ENCODE measurements around the gene FAM187B. TPM values are rescaled to one million over a fixed set of nuclear protein-coding genes. Genes with fewer than 3 reads are reported as not detected.

Gene FAM187B
- total RNA-seq, 4 donors from 2014 or later: not detected

DNA sequence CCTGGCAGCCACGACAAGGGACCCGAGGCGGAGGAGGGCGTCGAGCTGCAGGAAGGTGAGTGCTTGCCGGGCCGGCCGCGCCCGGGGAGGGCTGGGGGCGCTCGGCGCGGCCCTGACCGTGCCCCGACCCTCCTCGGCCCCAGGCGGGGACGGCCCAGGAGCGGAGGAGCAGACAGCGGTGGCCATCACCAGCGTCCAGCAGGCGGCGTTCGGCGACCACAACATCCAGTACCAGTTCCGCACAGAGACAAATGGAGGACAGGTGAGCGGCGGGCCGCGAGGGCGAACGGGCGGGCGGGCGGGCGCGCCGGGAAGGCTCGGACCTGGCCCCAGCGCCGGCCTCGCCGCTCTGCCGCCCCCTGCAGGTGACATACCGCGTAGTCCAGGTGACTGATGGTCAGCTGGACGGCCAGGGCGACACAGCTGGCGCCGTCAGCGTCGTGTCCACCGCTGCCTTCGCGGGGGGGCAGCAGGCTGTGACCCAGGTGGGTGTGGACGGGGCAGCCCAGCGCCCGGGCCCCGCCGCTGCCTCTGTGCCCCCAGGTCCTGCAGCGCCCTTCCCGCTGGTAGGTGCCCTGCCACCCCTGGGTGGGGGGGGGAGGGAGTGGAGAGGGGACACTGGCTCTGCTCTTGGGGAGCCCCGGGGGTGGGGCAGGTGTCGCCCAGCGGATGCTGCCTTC is 41.0 kb upstream of the FAM187B start:
- H3K9me3 ChIP-seq: no peaks in the 10 kb centered on the region
- no peaks in the 10 kb centered on the region for H3K27me3 ChIP-seq
- ATAC-seq (peak; percentile 46 to 56), DNase-seq (peak; percentile 72 to 86)
- TF ChIP-seq, protein P1, sequence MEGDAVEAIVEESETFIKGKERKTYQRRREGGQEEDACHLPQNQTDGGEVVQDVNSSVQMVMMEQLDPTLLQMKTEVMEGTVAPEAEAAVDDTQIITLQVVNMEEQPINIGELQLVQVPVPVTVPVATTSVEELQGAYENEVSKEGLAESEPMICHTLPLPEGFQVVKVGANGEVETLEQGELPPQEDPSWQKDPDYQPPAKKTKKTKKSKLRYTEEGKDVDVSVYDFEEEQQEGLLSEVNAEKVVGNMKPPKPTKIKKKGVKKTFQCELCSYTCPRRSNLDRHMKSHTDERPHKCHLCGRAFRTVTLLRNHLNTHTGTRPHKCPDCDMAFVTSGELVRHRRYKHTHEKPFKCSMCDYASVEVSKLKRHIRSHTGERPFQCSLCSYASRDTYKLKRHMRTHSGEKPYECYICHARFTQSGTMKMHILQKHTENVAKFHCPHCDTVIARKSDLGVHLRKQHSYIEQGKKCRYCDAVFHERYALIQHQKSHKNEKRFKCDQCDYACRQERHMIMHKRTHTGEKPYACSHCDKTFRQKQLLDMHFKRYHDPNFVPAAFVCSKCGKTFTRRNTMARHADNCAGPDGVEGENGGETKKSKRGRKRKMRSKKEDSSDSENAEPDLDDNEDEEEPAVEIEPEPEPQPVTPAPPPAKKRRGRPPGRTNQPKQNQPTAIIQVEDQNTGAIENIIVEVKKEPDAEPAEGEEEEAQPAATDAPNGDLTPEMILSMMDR (IDR thresholded peaks at IDR 0.05 in 4 of 5, conservative IDR thresholded peaks at IDR 0.05 in 1 of 5): peak; percentile 41 to 95 (median 74)
- peak; percentile 21 to 27 for TF ChIP-seq POLR2A (IDR thresholded peaks at IDR 0.05)
- in situ Hi-C loops (cut with MboI; ENCODE audit: low sequenced_read_pairs in 4 of 4) (loop anchor here in 2 of 4 donors (10.0 to 25.0 kb wide), 3 partner anchors 115 to 282 kb away; partner anchors contain the start of genes FXYD5 (in 1 of the 2) and FXYD7 (in 1 of the 2)), intact Hi-C loops (cut with DNase I; ENCODE audit: low total_unique reads) (loop anchor here (1.0 to 5.0 kb wide), 9 partner anchors 55 to 668 kb away; partner anchors contain the start of genes COX6B1, HSPB6, LRFN3 and PROSER3)
- peak overlapping the region; percentile 65 to 98 (median 72) for H3K4me3 ChIP-seq
- H3K27ac ChIP-seq: peak overlapping the region; percentile 95 to 100 (median 98)
- H3K36me3 ChIP-seq: peaks cover 0 to 41% of the 10 kb centered on the region in 2 donors
- H3K4me1 ChIP-seq: peaks cover 17 to 31% of the 10 kb centered on the region in 2 donors

DNA sequence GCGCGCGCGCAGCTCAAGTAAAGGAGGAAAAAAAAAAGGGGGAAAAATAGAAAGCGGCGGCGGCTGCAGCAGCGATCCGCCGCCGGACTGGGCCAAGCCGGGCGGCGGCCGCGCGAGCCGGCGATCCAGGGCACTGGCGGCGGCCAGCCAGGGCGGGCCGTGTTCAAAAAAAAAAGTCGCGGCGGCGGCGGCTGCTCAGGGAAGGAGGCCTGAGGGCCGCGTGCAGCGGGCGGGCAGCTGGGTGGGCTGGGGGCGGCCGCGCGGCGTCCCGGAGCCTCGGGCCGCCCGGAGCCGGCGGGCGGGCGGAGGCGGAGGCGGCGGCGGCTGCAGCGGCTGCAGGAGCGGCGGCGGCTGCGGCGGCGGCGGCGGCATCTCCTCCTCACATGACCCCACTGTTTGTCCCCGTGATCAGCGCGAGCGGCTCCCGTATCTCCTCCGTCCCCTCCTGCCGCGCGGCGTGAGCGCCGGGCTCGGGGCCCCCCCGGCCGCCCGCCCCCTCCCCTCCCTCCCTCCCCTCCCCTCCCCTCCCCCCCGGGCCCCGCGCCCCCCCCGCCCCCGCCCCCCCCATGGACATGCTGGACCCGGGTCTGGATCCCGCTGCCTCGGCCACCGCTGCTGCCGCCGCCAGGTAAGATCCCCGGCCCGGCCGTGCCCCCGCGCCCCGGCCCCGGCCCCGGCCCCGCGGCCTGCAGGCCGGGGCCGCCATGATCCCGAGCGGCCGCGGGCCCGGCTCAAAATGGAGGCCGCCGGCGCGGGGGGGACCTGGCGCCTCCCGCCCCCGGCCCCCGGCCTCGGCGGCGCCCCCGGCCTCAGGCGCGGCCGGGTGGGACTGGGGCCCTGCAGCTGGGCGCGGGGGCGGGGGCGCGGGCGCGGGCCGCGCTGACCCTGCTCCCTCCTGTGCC is 40.2 kb upstream of the FAM187B start, which contains the start of gene USF2:
Gene USF2 (plus strand): TSS at position 427 of the 902 bp plus-strand sequence. CDS start 140 bp downstream, at position 567.
- Histone ChIP-seq H3K27ac (peak within 1 kb of the TSS; percentile 95 to 100 (median 100)), H3K36me3 (peaks cover 0 to 37% of the 10 kb centered on the region in 2 donors), H3K4me3 (peak within 1 kb of the TSS; percentile 78 to 98 (median 92)), H3K27me3 (no peaks in the 10 kb centered on the region), H3K4me1 (peaks cover 17 to 31% of the 10 kb centered on the region in 2 donors), H3K9me3 (no peaks in the 10 kb centered on the region)
- TF ChIP-seq, protein P1 (IDR thresholded peaks at IDR 0.05 in 4 of 5, conservative IDR thresholded peaks at IDR 0.05 in 1 of 5): no peak
- peak; percentile 28 to 30 for TF ChIP-seq POLR2A (IDR thresholded peaks at IDR 0.05)
- peak; percentile 47 to 57 for ATAC-seq
- peak; percentile 77 to 83 for DNase-seq
- intact Hi-C loops (cut with DNase I; ENCODE audit: low total_unique reads) (loop anchor here (1.0 to 5.0 kb wide), 9 partner anchors 54 to 669 kb away; partner anchors contain the start of genes COX6B1, HSPB6, LRFN3 and PROSER3), in situ Hi-C loops (cut with MboI; ENCODE audit: low sequenced_read_pairs in 4 of 4) (loop anchor here in 1 of 4 donors (10.0 to 25.0 kb wide), 2 partner anchors 114 to 281 kb away; partner anchors contain the start of gene FXYD5)

DNA sequence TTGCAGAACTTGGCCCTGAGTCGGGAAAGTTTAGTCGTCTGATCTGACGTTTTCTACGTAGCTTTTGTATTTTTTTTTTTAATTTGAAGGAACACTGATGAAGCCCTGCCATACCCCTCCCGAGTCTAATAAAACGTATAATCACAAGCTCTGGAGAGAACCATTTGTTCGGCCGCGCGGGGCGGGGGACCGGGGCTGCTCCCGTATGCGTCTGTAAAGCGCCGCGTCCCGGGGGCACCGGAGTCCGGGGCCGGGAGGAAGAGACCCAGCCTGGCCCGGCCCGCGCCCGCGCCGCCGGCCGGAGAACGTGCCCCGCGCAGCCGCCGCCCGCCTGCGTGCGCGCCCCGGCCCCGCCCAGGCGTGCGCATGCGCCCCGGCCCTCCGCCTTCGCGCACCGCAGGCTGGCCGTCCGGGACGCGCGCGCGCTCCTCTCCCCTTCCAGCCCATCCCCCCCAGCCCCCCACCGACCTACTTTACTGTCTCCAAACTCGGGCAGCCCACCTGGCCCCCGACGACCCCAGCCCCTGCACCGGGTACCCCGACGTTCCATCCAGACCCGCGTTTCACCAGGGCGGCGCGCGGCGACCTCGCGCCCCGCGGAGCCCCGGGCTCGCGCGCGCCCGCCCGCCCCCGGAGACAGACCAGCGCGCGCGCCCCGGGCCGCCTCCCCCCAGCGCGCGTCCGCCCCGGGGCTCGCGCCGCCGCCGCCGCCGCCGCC is 39.4 kb upstream of the FAM187B start:
- in situ Hi-C loops (cut with MboI; ENCODE audit: low sequenced_read_pairs in 4 of 4) (loop anchor here in 1 of 4 donors (10.0 to 25.0 kb wide), 2 partner anchors 113 to 281 kb away; partner anchors contain the start of gene FXYD5), intact Hi-C loops (cut with DNase I; ENCODE audit: low total_unique reads) (loop anchor here (2.0 to 5.0 kb wide), 8 partner anchors 53 to 669 kb away; partner anchors contain the start of genes COX6B1, HSPB6, LRFN3 and PROSER3)
- ATAC-seq (peak; percentile 67 to 69), DNase-seq (peak; percentile 41 to 67)
- peaks cover 0 to 29% of the 10 kb centered on the region in 2 donors for H3K36me3 ChIP-seq
- peaks cover 17 to 31% of the 10 kb centered on the region in 2 donors for H3K4me1 ChIP-seq
- peak overlapping the region; percentile 95 to 100 (median 100) for H3K27ac ChIP-seq
- no peaks in the 10 kb centered on the region for H3K27me3 ChIP-seq
- H3K9me3 ChIP-seq: no peaks in the 10 kb centered on the region
- H3K4me3 ChIP-seq: peak overlapping the region; percentile 78 to 98 (median 92)
- TF ChIP-seq, protein P1 (IDR thresholded peaks at IDR 0.05 in 4 of 5, conservative IDR thresholded peaks at IDR 0.05 in 1 of 5): no peak
- peak; percentile 90 to 95 for TF ChIP-seq POLR2A (IDR thresholded peaks at IDR 0.05)
